HEK293T (cell line): Measurements from ENCODE around the gene VPS45.
"Not testable (repeated sequence)": the region's sequence is repeated elsewhere in the genome, so short reads cannot be mapped to it uniquely, and the experiment has no call there.

ENCODE experiments used
- CTCF ChIA-PET: fragments of 350-600 bp; formaldehyde crosslinking; extraction: SDS; loops from one replicate; lab custom pipeline; 2021; ENCODE audit warnings: antibody characterized with exemption, inconsistent platforms; lab: Yijun Ruan, JAX
- POLR2A ChIA-PET: fragments of 350-600 bp; formaldehyde crosslinking; extraction: SDS; loops from one replicate; lab custom pipeline; 2020; ENCODE audit warnings: antibody characterized with exemption, inconsistent platforms; lab: Yijun Ruan, JAX
- DNase-seq: peaks from one replicate; pipeline ENCODE4 v3.0.0; 2012; ENCODE audit warnings: mixed read lengths; ENCODE audit errors: extremely low spot score
- ARNT ChIP-seq: fragments of 450-650 bp; IDR thresholded peaks from 2 replicates; pipeline ENCODE4 v1.6.1; 2017; ENCODE audit warnings: mild to moderate bottlenecking
- BHLHE40 ChIP-seq: fragments of 450-650 bp; IDR thresholded peaks from 2 replicates; pipeline ENCODE4 v1.6.1; 2016; ENCODE audit warnings: mild to moderate bottlenecking, moderate library complexity, borderline replicate concordance
- CTBP1 ChIP-seq: fragments of 450-650 bp; IDR thresholded peaks from 2 replicates; pipeline ENCODE4 v1.6.1; 2016; ENCODE audit warnings: borderline replicate concordance
- ELF4 ChIP-seq: fragments of 450-650 bp; IDR thresholded peaks from 2 replicates; pipeline ENCODE4 v1.6.1; 2017; ENCODE audit warnings: antibody characterized with exemption
- FOXA1 ChIP-seq: fragments of 450-650 bp; IDR thresholded peaks from 2 replicates; pipeline ENCODE4 v1.6.1; 2016; ENCODE audit warnings: mild to moderate bottlenecking
- FOXK2 ChIP-seq: fragments of 450-650 bp; IDR thresholded peaks from 2 replicates; pipeline ENCODE4 v1.6.1; 2016; ENCODE audit warnings: mild to moderate bottlenecking
- FOXM1 ChIP-seq: fragments of 450-650 bp; IDR thresholded peaks from 2 replicates; pipeline ENCODE4 v1.6.1; 2017; ENCODE audit warnings: mild to moderate bottlenecking, borderline replicate concordance
- HDGF ChIP-seq: fragments of 450-650 bp; IDR thresholded peaks from 2 replicates; pipeline ENCODE4 v1.6.1; 2017; ENCODE audit warnings: antibody characterized with exemption, borderline replicate concordance
- L3MBTL2 ChIP-seq: fragments of 450-650 bp; conservative IDR thresholded peaks from 2 replicates; pipeline ENCODE4 v1.6.1; 2016; ENCODE audit warnings: mild to moderate bottlenecking
- LEF1 ChIP-seq: fragments of 450-650 bp; IDR thresholded peaks from 2 replicates; pipeline ENCODE4 v1.6.1; 2017; ENCODE audit warnings: mild to moderate bottlenecking, borderline replicate concordance
- NFRKB ChIP-seq: fragments of 450-650 bp; IDR thresholded peaks from 2 replicates; pipeline ENCODE4 v1.6.1; 2016; ENCODE audit warnings: mild to moderate bottlenecking, moderate library complexity
- PKNOX1 ChIP-seq: fragments of 450-650 bp; IDR thresholded peaks from 2 replicates; pipeline ENCODE4 v1.6.1; 2016
- SP1 ChIP-seq: fragments of 450-650 bp; IDR thresholded peaks from 2 replicates; pipeline ENCODE4 v1.6.1; 2017
- SUZ12 ChIP-seq: fragments of 450-650 bp; IDR thresholded peaks from 2 replicates; pipeline ENCODE4 v1.6.1; 2016; ENCODE audit warnings: mild to moderate bottlenecking
- TARDBP ChIP-seq: fragments of 450-650 bp; IDR thresholded peaks from 2 replicates; pipeline ENCODE4 v1.6.1; 2016
- ZNF384 ChIP-seq: fragments of 450-650 bp; IDR thresholded peaks from 2 replicates; pipeline ENCODE4 v1.6.1; 2016

The VPS45 gene

GRCh38 chr1:150028322-150028721 lies 39.3 kb upstream of the VPS45 start:
- POLR2A ChIA-PET = interaction anchor here (0.8 kb wide), 1 partner anchor 11 kb away, joined by 3 read pairs; no protein-coding TSS in a partner anchor
- CTCF ChIA-PET = no interaction called here
- no peak for DNase-seq
- no peak for TF ChIP-seq ELF4

- ChIA-PET POLR2A (interaction anchor here (1.9 kb wide), 1 partner anchor 24 kb away, joined by 5 read pairs; the partner anchor contains the start of gene OTUD7B), CTCF (interaction anchor here (0.5 to 0.8 kb wide), 3 partner anchors 16 to 217 kb away, joined by 3 read pairs; no protein-coding TSS in a partner anchor)
- no peak for DNase-seq
- TF ChIP-seq SUZ12 (no peak), NFRKB (no peak)
Measured at GRCh38 chr1:150034336-150034735, 33.2 kb upstream of the VPS45 start.

- POLR2A ChIA-PET = interaction anchor here (0.6 to 1.0 kb wide), 2 partner anchors 122 to 162 kb away, joined by 4 to 6 read pairs; a partner anchor contains a TSS
- DNase-seq = no peak
- CTCF ChIA-PET = interaction anchor here (0.6 to 0.9 kb wide), 3 partner anchors 15 to 161 kb away, joined by 3 to 4 read pairs (median 3); no protein-coding TSS in a partner anchor
- no peak for TF ChIP-seq BHLHE40
- TF ChIP-seq CTBP1 = no peak
Measured at GRCh38 chr1:150049926-150050325, 17.6 kb upstream of the VPS45 start.

GRCh38 chr1:150051089-150051373 lies 16.5 kb upstream of the VPS45 start:
- ChIA-PET POLR2A (interaction anchor here (1.0 kb wide), 1 partner anchor 163 kb away, joined by 6 read pairs; a partner anchor contains a TSS), CTCF (interaction anchor here (0.9 to 1.7 kb wide), 2 partner anchors 16 to 89 kb away, joined by 3 to 5 read pairs; no protein-coding TSS in a partner anchor)
- no peak for DNase-seq
- TF ChIP-seq L3MBTL2 (no peak), LEF1 (no peak), BHLHE40 (no peak), FOXK2 (no peak), SP1 (no peak), SUZ12 (no peak), TARDBP (no peak), CTBP1 (no peak), NFRKB (no peak), ARNT (no peak), ELF4 (no peak), ZNF384 (no peak), FOXM1 (no peak), PKNOX1 (no peak), FOXA1 (no peak), HDGF (no peak)

GRCh38 chr1:150051905-150052412 lies 15.6 kb upstream of the VPS45 start:
- ChIA-PET POLR2A (interaction anchor here (0.8 kb wide), 1 partner anchor 164 kb away, joined by 3 read pairs; a partner anchor contains a TSS), CTCF (interaction anchor here (1.7 kb wide), 1 partner anchor 89 kb away, joined by 5 read pairs; no protein-coding TSS in a partner anchor)
- DNase-seq = not testable (repeated sequence)

- CTCF ChIA-PET = no interaction called here
- no peak for TF ChIP-seq SUZ12
- no peak for TF ChIP-seq BHLHE40
- TF ChIP-seq HDGF = no peak
- no peak for TF ChIP-seq ARNT
- no peak for TF ChIP-seq FOXM1
- TF ChIP-seq FOXK2 = no peak
- TF ChIP-seq FOXA1 = no peak
- TF ChIP-seq CTBP1 = no peak
- no peak for TF ChIP-seq NFRKB
- no peak for TF ChIP-seq L3MBTL2
- TF ChIP-seq LEF1 = no peak
- no peak for TF ChIP-seq ELF4
- TF ChIP-seq PKNOX1 = no peak
- no peak for TF ChIP-seq SP1
- DNase-seq = no peak
- POLR2A ChIA-PET = interaction anchor here (0.6 to 1.0 kb wide), 2 partner anchors 117 to 166 kb away, joined by 3 to 4 read pairs; a partner anchor contains a TSS
Measured at GRCh38 chr1:150053926-150054325, 13.7 kb upstream of the VPS45 start.

GRCh38 chr1:150055507-150055906 lies 12.1 kb upstream of the VPS45 start:
- DNase-seq, POLR2A ChIA-PET, CTCF ChIA-PET: not testable (repeated sequence)

- no peak for DNase-seq
- POLR2A ChIA-PET = interaction anchor here (1.1 to 2.1 kb wide), 2 partner anchors 11 to 128 kb away, joined by 3 to 15 read pairs; partner anchors contain the start of gene VPS45
- CTCF ChIA-PET = no interaction called here
- TF ChIP-seq HDGF = no peak
- TF ChIP-seq FOXK2 = no peak
- TF ChIP-seq ELF4 = no peak
Measured at GRCh38 chr1:150056407-150056806, 11.2 kb upstream of the VPS45 start.
